ENCODE data around the gene VAMP8. TPM values are rescaled to one million over a fixed set of nuclear protein-coding genes. Genes with fewer than 3 reads are reported as not detected.

Gene VAMP8
- total and polyA plus RNA-seq, 12 donors: 4.9 to 56.8 (median 11.3) TPM

DNA sequence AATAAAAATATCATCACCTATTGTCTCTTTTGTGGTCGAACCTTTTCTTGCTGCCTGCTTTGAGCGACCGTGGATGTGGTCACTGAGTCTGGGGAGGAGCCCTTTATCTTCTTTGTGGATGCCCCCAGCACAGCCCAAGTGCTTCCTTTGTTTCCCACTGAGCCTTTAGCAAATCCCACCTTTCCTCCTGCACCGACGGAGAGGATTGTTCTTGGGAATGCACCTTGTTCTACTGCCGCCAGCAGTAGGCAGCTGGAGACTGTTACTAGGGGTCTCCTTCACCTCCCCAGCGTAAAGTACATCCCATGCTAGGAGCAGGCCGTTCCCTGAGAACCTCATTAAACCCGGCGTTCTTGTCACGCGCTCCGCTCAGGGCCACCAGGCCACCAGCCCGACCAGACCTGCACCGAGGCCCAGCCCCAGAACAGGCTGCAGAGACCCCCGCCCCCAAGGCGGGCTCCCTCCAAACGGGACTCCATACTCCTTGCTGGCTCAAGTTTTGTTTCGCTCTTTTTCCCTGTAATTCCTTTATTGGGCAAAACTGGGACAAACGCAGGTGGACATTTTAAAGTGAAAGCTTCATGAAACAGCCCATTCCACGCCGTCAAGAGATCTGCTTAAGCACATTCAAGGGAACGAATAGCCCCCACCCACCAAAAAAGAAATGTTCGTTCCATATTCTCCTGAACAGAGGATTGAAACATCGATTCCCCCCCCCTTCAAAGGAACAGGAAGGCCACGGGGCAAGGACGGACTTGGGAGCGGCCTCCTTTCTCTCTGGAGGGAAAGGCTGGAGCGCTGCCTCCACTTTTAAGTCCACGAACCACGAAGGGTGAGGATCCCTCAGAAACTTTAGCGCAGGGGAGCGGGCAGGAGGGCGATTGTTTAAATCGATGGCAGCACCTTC lies 39.5 kb upstream of the VAMP8 start:
- H3K27ac ChIP-seq: peak overlapping the region; percentile 97 to 100 (median 100)
- WGBS, 2 donors: 3 to 5% methylated on average over 35 of the region's 35 CpGs
- H3K4me1 ChIP-seq: peaks cover 13 to 50% (median 41%) of the 10 kb centered on the region in 9 donors
- H3K36me3 ChIP-seq: peaks cover 0 to 25% (median 19%) of the 10 kb centered on the region in 9 donors
- no peaks in the 10 kb centered on the region for H3K27me3 ChIP-seq
- TF ChIP-seq, protein P1, sequence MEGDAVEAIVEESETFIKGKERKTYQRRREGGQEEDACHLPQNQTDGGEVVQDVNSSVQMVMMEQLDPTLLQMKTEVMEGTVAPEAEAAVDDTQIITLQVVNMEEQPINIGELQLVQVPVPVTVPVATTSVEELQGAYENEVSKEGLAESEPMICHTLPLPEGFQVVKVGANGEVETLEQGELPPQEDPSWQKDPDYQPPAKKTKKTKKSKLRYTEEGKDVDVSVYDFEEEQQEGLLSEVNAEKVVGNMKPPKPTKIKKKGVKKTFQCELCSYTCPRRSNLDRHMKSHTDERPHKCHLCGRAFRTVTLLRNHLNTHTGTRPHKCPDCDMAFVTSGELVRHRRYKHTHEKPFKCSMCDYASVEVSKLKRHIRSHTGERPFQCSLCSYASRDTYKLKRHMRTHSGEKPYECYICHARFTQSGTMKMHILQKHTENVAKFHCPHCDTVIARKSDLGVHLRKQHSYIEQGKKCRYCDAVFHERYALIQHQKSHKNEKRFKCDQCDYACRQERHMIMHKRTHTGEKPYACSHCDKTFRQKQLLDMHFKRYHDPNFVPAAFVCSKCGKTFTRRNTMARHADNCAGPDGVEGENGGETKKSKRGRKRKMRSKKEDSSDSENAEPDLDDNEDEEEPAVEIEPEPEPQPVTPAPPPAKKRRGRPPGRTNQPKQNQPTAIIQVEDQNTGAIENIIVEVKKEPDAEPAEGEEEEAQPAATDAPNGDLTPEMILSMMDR (IDR thresholded peaks at IDR 0.05): peak in 2 of 9 donors; percentile 18 to 28
- H3K4me3 ChIP-seq: peak overlapping the region; percentile 59 to 97 (median 94)
- peak; percentile 55 to 57 for DNase-seq
- H3K9me3 ChIP-seq: no peaks in the 10 kb centered on the region
- intact Hi-C loops (cut with DNase I): loop anchor here in 8 of 10 donors (1.0 to 5.0 kb wide), 8 partner anchors 36 to 181 kb away; no protein-coding TSS in a partner anchor
- peak; percentile 6 to 60 (median 28) for ATAC-seq

- intact Hi-C loops (cut with DNase I): loop anchor here in 8 of 10 donors (1.0 to 5.0 kb wide), 8 partner anchors 36 to 181 kb away; no protein-coding TSS in a partner anchor
- Histone ChIP-seq H3K9me3 (no peaks in the 10 kb centered on the region), H3K36me3 (peaks cover 0 to 34% (median 22%) of the 10 kb centered on the region in 9 donors), H3K27me3 (no peaks in the 10 kb centered on the region), H3K27ac (peak within 1 kb of the TSS; percentile 97 to 100 (median 100)), H3K4me3 (peak within 1 kb of the TSS; percentile 59 to 97 (median 94)), H3K4me1 (peaks cover 16 to 59% (median 50%) of the 10 kb centered on the region in 9 donors)
- 0 to 1% methylated on average over 92 of the region's 92 CpGs for WGBS, 2 donors
- peak; percentile 88 to 94 (median 94) for ATAC-seq
- TF ChIP-seq, protein P1 (IDR thresholded peaks at IDR 0.05): peak; percentile 63 to 86 (median 80)
- DNase-seq: peak; percentile 95 to 96
Measured at GRCh38 chr2:85538507-85539360, 38.7 kb upstream of the VAMP8 start, which contains the start of gene MAT2A. MAT2A (plus strand) TSS chr2:85539168; CDS start chr2:85539288, 120 bp downstream.

DNA sequence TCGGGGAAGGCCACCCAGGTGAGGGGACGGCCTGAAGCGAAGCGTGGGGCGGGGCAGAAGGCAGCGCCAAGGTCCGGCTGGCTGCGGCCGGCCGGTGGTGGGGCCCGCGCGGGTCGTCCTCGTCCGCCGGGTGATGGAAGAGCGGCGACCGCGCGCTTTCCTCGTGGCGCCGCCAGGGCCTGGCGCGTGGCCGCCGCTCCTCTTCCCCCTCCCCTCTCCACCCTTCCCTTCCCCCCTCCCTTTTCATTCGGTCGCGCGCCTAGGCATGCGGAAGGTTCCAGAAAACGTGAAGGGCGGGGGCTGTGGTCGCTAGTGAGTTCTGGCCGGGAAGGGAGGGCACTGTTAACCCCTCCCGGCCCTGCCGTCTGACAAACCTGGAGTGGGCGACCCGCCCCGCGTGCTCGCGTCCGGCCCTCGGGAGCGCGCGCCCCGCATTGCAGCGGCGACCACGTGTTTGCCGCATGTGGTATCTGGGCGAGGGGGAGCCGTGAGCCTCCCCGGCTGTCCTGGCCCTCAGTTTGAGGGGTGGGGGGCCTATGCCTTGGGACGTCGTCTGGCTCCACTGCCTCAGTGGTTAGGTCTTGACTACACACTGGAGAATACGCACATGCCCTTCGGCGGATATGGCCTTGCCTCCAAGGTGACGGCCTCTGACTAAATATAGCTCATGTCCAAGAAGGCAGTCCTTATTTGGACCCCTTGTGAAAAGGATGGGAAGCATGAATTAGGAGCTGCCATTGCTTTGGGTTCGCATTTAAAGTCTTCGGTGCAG lies 37.8 kb upstream of the VAMP8 start:
- Histone ChIP-seq H3K9me3 (no peaks in the 10 kb centered on the region), H3K27me3 (no peaks in the 10 kb centered on the region), H3K36me3 (peaks cover 3 to 42% (median 26%) of the 10 kb centered on the region in 9 donors), H3K4me3 (peak overlapping the region; percentile 59 to 97 (median 94)), H3K4me1 (peaks cover 16 to 65% (median 51%) of the 10 kb centered on the region in 9 donors), H3K27ac (peak overlapping the region; percentile 97 to 100 (median 100))
- ATAC-seq (peak; percentile 53 to 79 (median 62)), DNase-seq (peak; percentile 68 to 81)
- intact Hi-C loops (cut with DNase I): loop anchor here in 8 of 10 donors (1.0 to 5.0 kb wide), 8 partner anchors 37 to 182 kb away; no protein-coding TSS in a partner anchor
- 1% methylated on average over 54 to 59 of the region's 67 CpGs for WGBS, 2 donors
- TF ChIP-seq, protein P1 (IDR thresholded peaks at IDR 0.05): no peak

Measured in heart right ventricle (tissue), 16 donors.